ENCODE results near the gene SRBD1. TPM values are rescaled to one million over a fixed set of nuclear protein-coding genes. Genes with fewer than 3 reads are reported as not detected.

SRBD1 gene
- polyA plus RNA-seq, 3 donors: 5.8 to 9.2 (median 7.0) TPM

DNA sequence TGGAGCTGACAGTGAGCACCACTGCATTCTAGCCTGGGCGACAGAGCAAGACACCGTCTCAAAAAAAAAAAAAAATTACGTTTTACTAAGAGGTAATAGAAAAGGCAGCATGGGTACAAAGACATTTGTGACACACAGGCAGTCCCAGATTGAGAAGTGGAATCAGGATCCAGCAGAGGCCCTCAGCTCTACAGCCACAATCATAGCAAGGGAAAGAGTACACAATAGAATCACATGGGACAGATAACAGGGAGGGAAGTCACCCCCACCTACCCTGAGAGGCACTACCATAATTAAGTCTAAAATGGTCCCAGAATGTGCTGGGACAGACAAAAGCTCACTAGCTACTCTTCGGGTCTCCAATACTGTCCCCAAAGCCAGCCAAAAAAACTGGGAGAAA lies 12.5 kb downstream of the SRBD1 start:
- H3K27ac Mint-ChIP-seq: peak overlapping the region in 1 of 7 donors; percentile 32
- H3K4me3 Mint-ChIP-seq: no peak overlapping the region
- no peak for DNase-seq
- H2AFZ ChIP-seq (ENCODE audit: insufficient read depth, low read depth, low read length, poor library complexity, severe bottlenecking): no peak overlapping the region
- no peak overlapping the region for H3K27ac ChIP-seq (ENCODE audit: low read depth in 1 of 2, low read length in 2 of 2)
- WGBS (ENCODE audit: insufficient coverage): no CpG with 5 or more reads among the region's 4 CpGs
- no peaks in the 10 kb centered on the region for H3K27me3 Mint-ChIP-seq (ENCODE audit: low read depth in 3 of 3)
- intact Hi-C loops (cut with micrococcal nuclease): no loop called here
- H3K9me3 Mint-ChIP-seq: peaks cover 0 to 3% (median 0%) of the 10 kb centered on the region in 7 donors
- H3K4me1 ChIP-seq (ENCODE audit: control insufficient read depth in 1 of 2, insufficient read depth in 2 of 2, low read length in 2 of 2): no peaks in the 10 kb centered on the region
- no peak overlapping the region for H3K4me3 ChIP-seq (replicated peaks in 1 of 3; ENCODE audit: low read depth in 2 of 3, low read length in 3 of 3)
- no peak overlapping the region for H3K9ac ChIP-seq (ENCODE audit: insufficient read depth, low read length, poor library complexity, severe bottlenecking)
- peaks cover 7% of the 10 kb centered on the region for H3K79me2 ChIP-seq (ENCODE audit: insufficient read depth, low read length)
- no peaks in the 10 kb centered on the region for H4K20me1 ChIP-seq (ENCODE audit: insufficient read depth, low read length)
- no peaks in the 10 kb centered on the region for H3K27me3 ChIP-seq (ENCODE audit: control insufficient read depth in 2 of 2, insufficient read depth in 2 of 2, low read length in 2 of 2)
- peaks cover 74 to 78% of the 10 kb centered on the region in 2 donors for H3K36me3 Mint-ChIP-seq
- H3K36me3 ChIP-seq (replicated peaks in 1 of 2; ENCODE audit: control insufficient read depth in 1 of 2, insufficient read depth in 2 of 2, low read length in 2 of 2): peaks cover 40 to 79% of the 10 kb centered on the region in 2 donors
- TF ChIP-seq, protein P1, sequence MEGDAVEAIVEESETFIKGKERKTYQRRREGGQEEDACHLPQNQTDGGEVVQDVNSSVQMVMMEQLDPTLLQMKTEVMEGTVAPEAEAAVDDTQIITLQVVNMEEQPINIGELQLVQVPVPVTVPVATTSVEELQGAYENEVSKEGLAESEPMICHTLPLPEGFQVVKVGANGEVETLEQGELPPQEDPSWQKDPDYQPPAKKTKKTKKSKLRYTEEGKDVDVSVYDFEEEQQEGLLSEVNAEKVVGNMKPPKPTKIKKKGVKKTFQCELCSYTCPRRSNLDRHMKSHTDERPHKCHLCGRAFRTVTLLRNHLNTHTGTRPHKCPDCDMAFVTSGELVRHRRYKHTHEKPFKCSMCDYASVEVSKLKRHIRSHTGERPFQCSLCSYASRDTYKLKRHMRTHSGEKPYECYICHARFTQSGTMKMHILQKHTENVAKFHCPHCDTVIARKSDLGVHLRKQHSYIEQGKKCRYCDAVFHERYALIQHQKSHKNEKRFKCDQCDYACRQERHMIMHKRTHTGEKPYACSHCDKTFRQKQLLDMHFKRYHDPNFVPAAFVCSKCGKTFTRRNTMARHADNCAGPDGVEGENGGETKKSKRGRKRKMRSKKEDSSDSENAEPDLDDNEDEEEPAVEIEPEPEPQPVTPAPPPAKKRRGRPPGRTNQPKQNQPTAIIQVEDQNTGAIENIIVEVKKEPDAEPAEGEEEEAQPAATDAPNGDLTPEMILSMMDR (IDR thresholded peaks at IDR 0.05): no peak
- H3K4me2 ChIP-seq (replicated peaks; ENCODE audit: extremely low read depth, low read length, poor library complexity, severe bottlenecking): no peak overlapping the region
- H3K4me1 Mint-ChIP-seq: peaks cover 10% of the 10 kb centered on the region
- no peaks in the 10 kb centered on the region for H3K9me3 ChIP-seq (replicated peaks in 1 of 2; ENCODE audit: control insufficient read depth in 1 of 2, insufficient read depth in 1 of 2, low read length in 2 of 2)

GRCh38 chr2:45596761-45597160 lies 14.3 kb downstream of the SRBD1 start:
- TF ChIP-seq, protein P1 (IDR thresholded peaks at IDR 0.05): no peak
- Histone ChIP-seq H3K4me3 (replicated peaks in 1 of 3; ENCODE audit: low read depth in 2 of 3, low read length in 3 of 3) (no peak overlapping the region), H3K27me3 (ENCODE audit: control insufficient read depth in 2 of 2, insufficient read depth in 2 of 2, low read length in 2 of 2) (no peaks in the 10 kb centered on the region), H3K9ac (ENCODE audit: insufficient read depth, low read length, poor library complexity, severe bottlenecking) (no peak overlapping the region), H3K79me2 (ENCODE audit: insufficient read depth, low read length) (peaks cover 12% of the 10 kb centered on the region), H3K4me2 (replicated peaks; ENCODE audit: extremely low read depth, low read length, poor library complexity, severe bottlenecking) (no peak overlapping the region), H4K20me1 (ENCODE audit: insufficient read depth, low read length) (no peaks in the 10 kb centered on the region), H3K9me3 (replicated peaks in 1 of 2; ENCODE audit: control insufficient read depth in 1 of 2, insufficient read depth in 1 of 2, low read length in 2 of 2) (no peaks in the 10 kb centered on the region), H2AFZ (ENCODE audit: insufficient read depth, low read depth, low read length, poor library complexity, severe bottlenecking) (no peak overlapping the region), H3K4me1 (ENCODE audit: control insufficient read depth in 1 of 2, insufficient read depth in 2 of 2, low read length in 2 of 2) (no peaks in the 10 kb centered on the region), H3K27ac (ENCODE audit: low read depth in 1 of 2, low read length in 2 of 2) (no peak overlapping the region), H3K36me3 (replicated peaks in 1 of 2; ENCODE audit: control insufficient read depth in 1 of 2, insufficient read depth in 2 of 2, low read length in 2 of 2) (peaks cover 40 to 90% of the 10 kb centered on the region in 2 donors)
- 100% methylated on average over 1 of the region's 1 CpG for WGBS (ENCODE audit: insufficient coverage)
- peaks cover 80% of the 10 kb centered on the region in 2 donors for H3K36me3 Mint-ChIP-seq
- H3K9me3 Mint-ChIP-seq: peaks cover 0 to 3% (median 0%) of the 10 kb centered on the region in 7 donors
- intact Hi-C loops (cut with micrococcal nuclease): no loop called here
- peaks cover 6% of the 10 kb centered on the region for H3K4me1 Mint-ChIP-seq
- no peak for DNase-seq
- peak overlapping the region in 3 of 7 donors; percentile 34 to 60 (median 43) for H3K27ac Mint-ChIP-seq
- H3K4me3 Mint-ChIP-seq: no peak overlapping the region
- peaks cover 0 to 2% (median 0%) of the 10 kb centered on the region in 3 donors for H3K27me3 Mint-ChIP-seq (ENCODE audit: low read depth in 3 of 3)
